ENCODE data around the gene FHIT.

DNA sequence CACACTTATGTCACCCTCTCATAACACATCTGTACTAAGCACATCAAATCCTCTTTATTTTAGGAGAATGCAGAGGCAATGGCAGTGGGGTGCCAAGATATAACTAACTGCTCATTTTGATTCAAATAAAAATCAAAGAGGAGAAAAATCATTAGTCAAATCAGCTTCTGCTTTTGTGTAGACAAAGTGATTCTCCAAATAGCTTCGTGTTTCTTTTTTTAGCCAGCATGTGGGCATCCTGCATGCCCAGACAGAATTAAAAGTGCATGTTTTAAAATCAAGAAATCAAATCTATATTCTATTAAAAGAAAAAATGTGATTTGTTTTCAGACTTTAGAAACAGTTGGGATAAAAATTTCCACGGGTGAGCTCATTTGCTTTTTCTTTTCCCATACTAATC is 1440.1 kb downstream of the FHIT start:
- TF ChIP-seq, protein P1, sequence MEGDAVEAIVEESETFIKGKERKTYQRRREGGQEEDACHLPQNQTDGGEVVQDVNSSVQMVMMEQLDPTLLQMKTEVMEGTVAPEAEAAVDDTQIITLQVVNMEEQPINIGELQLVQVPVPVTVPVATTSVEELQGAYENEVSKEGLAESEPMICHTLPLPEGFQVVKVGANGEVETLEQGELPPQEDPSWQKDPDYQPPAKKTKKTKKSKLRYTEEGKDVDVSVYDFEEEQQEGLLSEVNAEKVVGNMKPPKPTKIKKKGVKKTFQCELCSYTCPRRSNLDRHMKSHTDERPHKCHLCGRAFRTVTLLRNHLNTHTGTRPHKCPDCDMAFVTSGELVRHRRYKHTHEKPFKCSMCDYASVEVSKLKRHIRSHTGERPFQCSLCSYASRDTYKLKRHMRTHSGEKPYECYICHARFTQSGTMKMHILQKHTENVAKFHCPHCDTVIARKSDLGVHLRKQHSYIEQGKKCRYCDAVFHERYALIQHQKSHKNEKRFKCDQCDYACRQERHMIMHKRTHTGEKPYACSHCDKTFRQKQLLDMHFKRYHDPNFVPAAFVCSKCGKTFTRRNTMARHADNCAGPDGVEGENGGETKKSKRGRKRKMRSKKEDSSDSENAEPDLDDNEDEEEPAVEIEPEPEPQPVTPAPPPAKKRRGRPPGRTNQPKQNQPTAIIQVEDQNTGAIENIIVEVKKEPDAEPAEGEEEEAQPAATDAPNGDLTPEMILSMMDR (IDR thresholded peaks at IDR 0.05): no peak
- TF ChIP-seq POLR2A (IDR thresholded peaks at IDR 0.05): no peak
